Activated CD8-positive, alpha-beta memory T cell treated with anti-CD3 and anti-CD28 coated beads for 36 hours (primary cell): ENCODE results near the gene ZNF275. TPM values are rescaled to one million over a fixed set of nuclear protein-coding genes. Genes with fewer than 3 reads are reported as not detected.

Experiments
- CTCF ChIA-PET: fragments of 350-600 bp; sonication (Branson Sonifier 250); formaldehyde crosslinking; loops from one replicate; lab custom pipeline; 2021; ENCODE audit warnings: antibody characterized with exemption; lab: Charles Lee
- POLR2A ChIA-PET: fragments of 350-600 bp; sonication (Branson Sonifier 250); formaldehyde crosslinking; loops from one replicate; lab custom pipeline; 2021; ENCODE audit warnings: antibody characterized with exemption; lab: Charles Lee
- total RNA-seq, 2 experiments: library from RNA; stranded (reverse); gene quantifications; one replicate each; pipeline ENCODE4 v1.2.3, GENCODE V29; 2021

The ZNF275 gene
- total RNA-seq, 2 experiments from 2014 or later = 10.3 to 10.9 TPM

DNA sequence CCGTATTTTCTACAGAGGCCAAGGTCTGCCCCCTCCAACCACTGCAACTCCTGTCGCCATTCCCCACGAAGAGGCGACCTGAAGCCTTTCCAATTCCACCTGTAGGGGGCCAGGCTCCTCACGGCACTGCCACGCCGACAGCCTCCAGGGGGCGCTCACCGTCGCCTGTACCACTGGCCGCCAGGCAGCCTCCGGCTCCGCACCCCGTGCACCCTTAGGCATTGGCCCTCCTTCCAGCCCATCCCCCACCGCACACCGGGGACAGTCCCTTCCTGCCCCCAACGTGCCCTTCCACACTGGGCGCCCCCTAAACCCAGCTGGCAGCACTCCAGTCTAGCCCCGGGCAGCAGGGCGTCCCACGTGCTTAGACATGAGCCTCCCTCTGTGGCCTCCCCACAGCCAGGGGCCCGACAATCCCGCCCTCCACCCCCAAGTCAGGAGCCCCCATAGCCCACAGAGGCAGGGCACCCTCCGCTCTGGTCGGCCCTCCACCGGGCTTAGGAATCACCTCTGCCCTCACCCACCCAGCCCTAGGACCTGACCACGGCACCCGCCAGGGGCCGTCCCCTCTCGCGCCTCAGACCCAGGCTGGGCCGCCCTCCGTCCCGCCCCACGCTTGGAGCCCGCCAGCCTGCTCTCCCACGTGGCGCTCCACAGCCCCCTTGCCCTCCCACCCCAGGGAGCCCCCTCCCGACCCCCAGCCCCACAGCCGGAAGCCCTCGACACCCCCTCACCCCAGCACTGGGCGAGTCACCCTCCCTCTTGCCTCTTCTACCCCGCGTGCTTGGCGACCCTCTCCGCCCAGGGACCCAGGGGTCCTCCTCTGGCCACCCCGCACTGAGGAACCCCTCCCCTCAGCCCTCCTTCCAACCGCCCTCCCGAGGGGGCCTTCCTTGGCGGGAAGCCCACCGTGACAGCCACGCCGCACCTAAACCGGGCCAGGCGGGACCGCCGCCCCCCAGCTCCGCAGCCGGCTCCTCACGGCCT lies 66.5 kb downstream of the ZNF275 start:
- ChIA-PET CTCF (no interaction called here), POLR2A (no interaction called here)

DNA sequence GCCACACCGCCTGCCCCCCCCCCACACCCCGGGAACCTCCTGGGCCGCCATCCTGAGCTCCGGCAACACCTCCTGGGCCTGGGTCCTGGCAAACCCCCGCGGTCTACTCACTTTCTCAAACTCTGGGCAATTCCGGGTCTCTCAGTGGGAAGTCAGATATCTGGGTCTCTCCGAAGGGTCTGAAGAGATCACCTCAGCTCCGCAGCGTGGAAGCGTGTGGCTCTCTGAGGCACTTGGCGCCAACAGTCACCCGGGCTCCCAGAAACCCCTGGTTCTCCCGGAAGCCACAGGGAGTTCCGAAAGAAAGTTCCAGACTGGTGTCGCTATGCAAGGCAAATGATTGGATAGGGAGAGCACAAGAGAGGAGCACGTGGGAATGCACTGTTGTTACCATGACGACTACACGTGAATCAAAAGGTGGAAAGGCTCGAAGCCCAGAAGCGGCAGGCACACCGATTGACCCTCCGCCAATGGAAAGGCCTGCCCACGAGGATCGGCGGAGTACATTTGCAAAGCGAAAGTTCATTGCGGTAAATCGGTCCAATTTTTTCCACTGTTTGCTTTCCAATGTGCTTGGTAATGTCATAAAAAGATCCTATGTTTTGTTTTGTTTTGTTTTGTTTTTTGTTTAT lies 67.3 kb downstream of the ZNF275 start, which contains the start of gene PNMA6E:
TSS of gene PNMA6E (minus strand) at position 218 of the 632 bp plus-strand sequence. CDS start 2,501 bp downstream, outside the sequence.
- CTCF ChIA-PET = no interaction called here

More for the DNA sequence above, 67.3 kb downstream of the ZNF275 start, which contains the start of gene PNMA6E:
- POLR2A ChIA-PET = no interaction called here

Other genes starting within 250 kb of the ZNF275 start
- gene MAGEA1, start 154.9 kb upstream of the ZNF275 start, total RNA-seq = not detected
- gene PNMA6F, start 12.4 kb upstream of the ZNF275 start, total RNA-seq = not detected
- gene PNMA6E, start 67.2 kb downstream of the ZNF275 start, total RNA-seq = not detected
- 1 to 10 TPM; 1.8 to 2.0 TPM for gene ZFP92, start 77.3 kb downstream of the ZNF275 start, total RNA-seq
- 1 to 10 TPM; 1.7 to 1.9 TPM for gene TREX2, start 111.9 kb downstream of the ZNF275 start, total RNA-seq
- 10 to 100 TPM; 69.2 to 72.2 TPM for gene HAUS7, start 136.4 kb downstream of the ZNF275 start, total RNA-seq
- gene BGN, start 160.8 kb downstream of the ZNF275 start, total RNA-seq = not detected
- not detected for gene ATP2B3, start 183.5 kb downstream of the ZNF275 start, total RNA-seq